WTC11 (cell line): ENCODE data around the gene ZNHIT2. TPM values are rescaled to one million over a fixed set of nuclear protein-coding genes. Genes with fewer than 3 reads are reported as not detected.
A peak's percentile ranks its signal among the peaks of the same experiment; 100 is the strongest.

Experiments
- ATAC-seq: fragments of 200-7000 bp; cut with Tn5 transposase; 2 replicates; pipeline ENCODE4 v1.10.0; 2021; ENCODE audit warnings: mild to moderate bottlenecking, moderate library complexity
- CTCF ChIA-PET: fragments of 300-600 bp; sonication (Branson Sonifier 250); formaldehyde crosslinking; loops from one replicate; lab custom pipeline; 2021; ENCODE audit warnings: antibody characterized with exemption; lab: Charles Lee
- POLR2A ChIA-PET: fragments of 350-600 bp; sonication (Branson Sonifier 250); formaldehyde crosslinking; loops from one replicate; lab custom pipeline; 2021; ENCODE audit warnings: antibody characterized with exemption; lab: Charles Lee
- DNase-seq: peaks from one replicate; pipeline ENCODE4 v3.0.0; 2021; ENCODE audit warnings: low spot score
- H3K27ac Mint-ChIP-seq: 2 replicates; pipeline ENCODE4 v1.8.0; 2021; ENCODE audit warnings: mixed read lengths
- H3K27me3 Mint-ChIP-seq: 2 replicates; pipeline ENCODE4 v1.8.0; 2021; ENCODE audit warnings: low read depth, mild to moderate bottlenecking, moderate library complexity, mixed read lengths
- H3K36me3 Mint-ChIP-seq: 2 replicates; pipeline ENCODE4 v1.8.0; 2021; ENCODE audit warnings: mixed read lengths
- H3K4me1 Mint-ChIP-seq: 2 replicates; pipeline ENCODE4 v1.8.0; 2022; ENCODE audit warnings: mixed read lengths
- H3K4me3 Mint-ChIP-seq: 2 replicates; pipeline ENCODE4 v1.8.0; 2021; ENCODE audit warnings: mild to moderate bottlenecking, moderate library complexity, mixed read lengths
- H3K9me3 Mint-ChIP-seq: 2 replicates; pipeline ENCODE4 v1.8.0; 2021; ENCODE audit warnings: mixed read lengths
- AFF4 ChIP-seq: sonication (generic); formaldehyde crosslinking; IDR thresholded peaks from 2 replicates; pipeline ENCODE4 v1.8.1; 2023; ENCODE audit warnings: mild to moderate bottlenecking, missing genetic modification reagents, borderline replicate concordance
- ATF1 ChIP-seq: sonication (generic); formaldehyde crosslinking; IDR thresholded peaks from 2 replicates; pipeline ENCODE4 v1.8.1; 2023; ENCODE audit warnings: mild to moderate bottlenecking, moderate library complexity, missing genetic modification reagents
- ATF6 ChIP-seq: sonication (generic); formaldehyde crosslinking; IDR thresholded peaks from 2 replicates; pipeline ENCODE4 v1.8.1; 2023; ENCODE audit warnings: mild to moderate bottlenecking, missing genetic modification reagents
- CBFB ChIP-seq: sonication (generic); formaldehyde crosslinking; IDR thresholded peaks from 2 replicates; pipeline ENCODE4 v1.8.1; 2022; ENCODE audit warnings: mild to moderate bottlenecking, low read depth, missing genetic modification reagents
- EMX1 ChIP-seq: fragments of 250-450 bp; sonication (Bioruptor Pico); IDR thresholded peaks from 2 replicates; pipeline ENCODE4 v1.8.0; 2021; ENCODE audit warnings: mild to moderate bottlenecking
- ERG ChIP-seq: fragments of 250-450 bp; sonication (Bioruptor Pico); IDR thresholded peaks from 2 replicates; pipeline ENCODE4 v1.8.0; 2021; ENCODE audit warnings: mild to moderate bottlenecking
- FOXK1 ChIP-seq: sonication (generic); formaldehyde crosslinking; IDR thresholded peaks from 2 replicates; pipeline ENCODE4 v1.8.0; 2022; ENCODE audit warnings: mild to moderate bottlenecking, moderate library complexity, missing genetic modification reagents
- IRF2 ChIP-seq: sonication (generic); formaldehyde crosslinking; IDR thresholded peaks from 2 replicates; pipeline ENCODE4 v1.8.0; 2022; ENCODE audit warnings: low read depth, missing genetic modification reagents, borderline replicate concordance
- MAX ChIP-seq: sonication (generic); formaldehyde crosslinking; IDR thresholded peaks from 2 replicates; pipeline ENCODE4 v1.8.0; 2022; ENCODE audit warnings: mild to moderate bottlenecking, missing genetic modification reagents
- MYBL2 ChIP-seq: sonication (generic); formaldehyde crosslinking; IDR thresholded peaks from 2 replicates; pipeline ENCODE4 v1.8.1; 2023; ENCODE audit warnings: mild to moderate bottlenecking, moderate library complexity, missing genetic modification reagents
- NFE2L1 ChIP-seq: sonication (generic); formaldehyde crosslinking; IDR thresholded peaks from 2 replicates; pipeline ENCODE4 v1.8.1; 2023; ENCODE audit warnings: missing genetic modification reagents
- NR3C1 ChIP-seq: sonication (generic); formaldehyde crosslinking; conservative IDR thresholded peaks from 2 replicates; pipeline ENCODE4 v1.8.1; 2023; ENCODE audit warnings: low read depth, mild to moderate bottlenecking, missing genetic modification reagents
- OVOL2 ChIP-seq: fragments of 250-450 bp; sonication (Bioruptor Pico); IDR thresholded peaks from 2 replicates; pipeline ENCODE4 v1.9.0; 2021; ENCODE audit warnings: mild to moderate bottlenecking, borderline replicate concordance
- PRRX2 ChIP-seq: fragments of 250-450 bp; sonication (Bioruptor Pico); IDR thresholded peaks from 2 replicates; pipeline ENCODE4 v1.8.0; 2021; ENCODE audit warnings: mild to moderate bottlenecking
- SMAD4 ChIP-seq: sonication (generic); formaldehyde crosslinking; IDR thresholded peaks from 2 replicates; pipeline ENCODE4 v1.8.0; 2022; ENCODE audit warnings: mild to moderate bottlenecking, missing genetic modification reagents
- SOX15 ChIP-seq: fragments of 250-450 bp; sonication (Bioruptor Pico); IDR thresholded peaks from 2 replicates; pipeline ENCODE4 v1.9.0; 2021; ENCODE audit warnings: mild to moderate bottlenecking
- STAT6 ChIP-seq: sonication (generic); formaldehyde crosslinking; conservative IDR thresholded peaks from 2 replicates; pipeline ENCODE4 v1.8.1; 2023; ENCODE audit warnings: mild to moderate bottlenecking, low read depth, missing genetic modification reagents, moderate library complexity
- TEAD4 ChIP-seq: sonication (generic); formaldehyde crosslinking; IDR thresholded peaks from 2 replicates; pipeline ENCODE4 v1.8.0; 2022; ENCODE audit warnings: mild to moderate bottlenecking, missing genetic modification reagents
- ZMAT4 ChIP-seq: fragments of 250-450 bp; sonication (Bioruptor Pico); IDR thresholded peaks from 2 replicates; pipeline ENCODE4 v1.9.0; 2021; ENCODE audit warnings: mild to moderate bottlenecking
- ZNF219 ChIP-seq: sonication (generic); formaldehyde crosslinking; IDR thresholded peaks from 2 replicates; pipeline ENCODE4 v1.8.0; 2023; ENCODE audit warnings: missing genetic modification reagents, mild to moderate bottlenecking, borderline replicate concordance
- ZNF263 ChIP-seq: sonication (generic); formaldehyde crosslinking; IDR thresholded peaks from 2 replicates; pipeline ENCODE4 v1.8.1; 2022; ENCODE audit warnings: low read depth, mild to moderate bottlenecking, moderate library complexity, missing genetic modification reagents
- ZNF317 ChIP-seq: sonication (generic); formaldehyde crosslinking; IDR thresholded peaks from 2 replicates; pipeline ENCODE4 v1.8.1; 2023; ENCODE audit warnings: low read depth, mild to moderate bottlenecking, moderate library complexity, missing genetic modification reagents, borderline replicate concordance
- ZNF416 ChIP-seq: fragments of 250-450 bp; sonication (Bioruptor Pico); IDR thresholded peaks from 2 replicates; pipeline ENCODE4 v1.9.0; 2021; ENCODE audit warnings: mild to moderate bottlenecking, inconsistent platforms
- ZSCAN18 ChIP-seq: fragments of 250-450 bp; sonication (Bioruptor Pico); IDR thresholded peaks from 2 replicates; pipeline ENCODE4 v2.1.2; 2022; ENCODE audit warnings: mild to moderate bottlenecking, moderate library complexity
- total RNA-seq: library from RNA; stranded (reverse); gene quantifications from 3 replicates; pipeline ENCODE4 v1.2.3, GENCODE V29; 2021

The ZNHIT2 gene
- total RNA-seq, 1 experiment from 2014 or later = 16.7 TPM

GRCh38 chr11:65116370-65117205 lies 913 bp downstream of the ZNHIT2 start:
- Mint-ChIP-seq H3K4me1 (peaks cover 19% of the 10 kb centered on the region), H3K27me3 (no peaks in the 10 kb centered on the region), H3K4me3 (peak overlapping the region; percentile 86), H3K9me3 (no peaks in the 10 kb centered on the region), H3K36me3 (peaks cover 33% of the 10 kb centered on the region), H3K27ac (peak overlapping the region; percentile 86)
- ChIA-PET CTCF (interaction anchor here (0.9 to 2.9 kb wide), 15 partner anchors 9 to 338 kb away, joined by 3 to 18 read pairs (median 7); partner anchors contain the start of genes ARL2, CAPN1, CDC42BPG and CDC42EP2), POLR2A (interaction anchor here (0.6 to 2.3 kb wide), 4 partner anchors 21 to 84 kb away, joined by 3 to 11 read pairs (median 4); partner anchors contain the start of gene CAPN1)
- peak; percentile 0; the same call in 1 of the 2 replicates for ATAC-seq
- no peak for DNase-seq
- TF ChIP-seq ATF1 (peak; percentile 69; the same call in 1 of the 2 replicates), STAT6 (CRISPR knock-in tag) (no peak), NR3C1 (no peak), ATF6 (CRISPR knock-in tag) (no peak), FOXK1 (CRISPR knock-in tag) (peak; percentile 48; the same call in 1 of the 2 replicates), ZNF416 (no peak), PRRX2 (CRISPR knock-in tag) (no peak), ERG (no peak), MAX (CRISPR knock-in tag) (peak; percentile 95), OVOL2 (CRISPR knock-in tag) (no peak), SOX15 (CRISPR knock-in tag) (no peak), CBFB (CRISPR knock-in tag) (0 out of 2 replicates have a peak, but pooled peaks have one; percentile 2), AFF4 (CRISPR knock-in tag) (peak; percentile 92; the same call in 1 of the 2 replicates), TEAD4 (CRISPR knock-in tag) (no peak), IRF2 (CRISPR knock-in tag) (no peak; the same call in 1 of the 2 replicates), ZNF219 (CRISPR knock-in tag) (peak; percentile 86; the same call in 1 of the 2 replicates), ZSCAN18 (CRISPR knock-in tag) (no peak), NFE2L1 (CRISPR knock-in tag) (peak; percentile 87), EMX1 (no peak), ZMAT4 (CRISPR knock-in tag) (no peak), ZNF317 (CRISPR knock-in tag) (peak; percentile 55; the same call in 1 of the 2 replicates), MYBL2 (CRISPR knock-in tag) (peak; percentile 83), ZNF263 (no peak), SMAD4 (CRISPR knock-in tag) (0 out of 2 replicates have a peak, but pooled peaks have one; percentile 56)
